ENCODE data around the gene NRDC. TPM values are rescaled to one million over a fixed set of nuclear protein-coding genes. Genes with fewer than 3 reads are reported as not detected.

Gene NRDC
- total and polyA plus RNA-seq, 10 of the 15 experiments (the other 5 are each of a cell fraction or from before 2014, with no cell fraction given), result 50.1 to 134 (median 90.4) TPM

DNA sequence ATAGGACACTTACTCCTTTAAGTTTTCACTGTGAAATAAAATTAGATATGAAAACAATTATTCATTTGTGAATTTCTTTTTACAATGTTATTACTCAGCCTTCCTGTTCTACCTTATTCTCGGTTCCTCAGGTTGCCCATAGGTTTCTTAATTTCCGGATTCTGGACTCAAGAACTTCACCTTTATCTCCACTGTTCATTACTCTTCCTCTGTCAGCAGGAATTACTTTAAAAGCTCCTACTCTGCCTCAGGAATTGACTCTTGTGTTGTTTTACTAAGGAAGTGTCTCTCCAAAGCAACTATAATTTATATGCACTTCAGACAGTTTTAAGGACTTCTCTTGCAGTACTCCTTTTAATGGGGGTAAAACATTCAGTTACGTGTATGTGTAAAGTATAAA lies 137.9 kb downstream of the NRDC start (continued):
- TF ChIP-seq, protein P1, sequence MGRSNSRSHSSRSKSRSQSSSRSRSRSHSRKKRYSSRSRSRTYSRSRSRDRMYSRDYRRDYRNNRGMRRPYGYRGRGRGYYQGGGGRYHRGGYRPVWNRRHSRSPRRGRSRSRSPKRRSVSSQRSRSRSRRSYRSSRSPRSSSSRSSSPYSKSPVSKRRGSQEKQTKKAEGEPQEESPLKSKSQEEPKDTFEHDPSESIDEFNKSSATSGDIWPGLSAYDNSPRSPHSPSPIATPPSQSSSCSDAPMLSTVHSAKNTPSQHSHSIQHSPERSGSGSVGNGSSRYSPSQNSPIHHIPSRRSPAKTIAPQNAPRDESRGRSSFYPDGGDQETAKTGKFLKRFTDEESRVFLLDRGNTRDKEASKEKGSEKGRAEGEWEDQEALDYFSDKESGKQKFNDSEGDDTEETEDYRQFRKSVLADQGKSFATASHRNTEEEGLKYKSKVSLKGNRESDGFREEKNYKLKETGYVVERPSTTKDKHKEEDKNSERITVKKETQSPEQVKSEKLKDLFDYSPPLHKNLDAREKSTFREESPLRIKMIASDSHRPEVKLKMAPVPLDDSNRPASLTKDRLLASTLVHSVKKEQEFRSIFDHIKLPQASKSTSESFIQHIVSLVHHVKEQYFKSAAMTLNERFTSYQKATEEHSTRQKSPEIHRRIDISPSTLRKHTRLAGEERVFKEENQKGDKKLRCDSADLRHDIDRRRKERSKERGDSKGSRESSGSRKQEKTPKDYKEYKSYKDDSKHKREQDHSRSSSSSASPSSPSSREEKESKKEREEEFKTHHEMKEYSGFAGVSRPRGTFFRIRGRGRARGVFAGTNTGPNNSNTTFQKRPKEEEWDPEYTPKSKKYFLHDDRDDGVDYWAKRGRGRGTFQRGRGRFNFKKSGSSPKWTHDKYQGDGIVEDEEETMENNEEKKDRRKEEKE (IDR thresholded peaks at IDR 0.05), result no peak
- TF ChIP-seq NFIC (IDR thresholded peaks at IDR 0.05; ENCODE audit: low read depth, low read length) (peak; percentile 89), BCL11A (IDR thresholded peaks at IDR 0.05; ENCODE audit: low read depth, low read length) (peak; percentile 49; the same call in 1 of the 2 replicates), MYB (IDR thresholded peaks at IDR 0.05; ENCODE audit: borderline replicate concordance, low read depth, low read length) (no peak), ATF7 (IDR thresholded peaks at IDR 0.05; ENCODE audit: low read depth) (0 out of 2 replicates have a peak, but pooled peaks have one; percentile 32), EP300 (IDR thresholded peaks at IDR 0.05; ENCODE audit: borderline replicate concordance in 1 of 2, control insufficient read depth in 1 of 2, low read depth in 2 of 2, low read length in 2 of 2) (peak in 1 of 2 experiments; percentile 51; a peak in 2 of 4 replicates), MXI1 (IDR thresholded peaks at IDR 0.05; ENCODE audit: low read depth, low read length) (no peak), CEBPZ (IDR thresholded peaks at IDR 0.05; ENCODE audit: low read depth, low read length) (no peak), E4F1 (IDR thresholded peaks at IDR 0.05; ENCODE audit: borderline replicate concordance, partially characterized antibody) (no peak), GABPA (IDR thresholded peaks at IDR 0.05; ENCODE audit: low read depth) (0 out of 2 replicates have a peak, but pooled peaks have one; percentile 44), RUNX3 (IDR thresholded peaks at IDR 0.05; ENCODE audit: low read length) (peak; percentile 70), POLR2AphosphoS2 (IDR thresholded peaks at IDR 0.05; ENCODE audit: low read depth, low read length) (no peak), NFYB (IDR thresholded peaks at IDR 0.05; ENCODE audit: insufficient read depth, low read depth, low read length) (no peak)
- TF ChIP-seq, protein P2, sequence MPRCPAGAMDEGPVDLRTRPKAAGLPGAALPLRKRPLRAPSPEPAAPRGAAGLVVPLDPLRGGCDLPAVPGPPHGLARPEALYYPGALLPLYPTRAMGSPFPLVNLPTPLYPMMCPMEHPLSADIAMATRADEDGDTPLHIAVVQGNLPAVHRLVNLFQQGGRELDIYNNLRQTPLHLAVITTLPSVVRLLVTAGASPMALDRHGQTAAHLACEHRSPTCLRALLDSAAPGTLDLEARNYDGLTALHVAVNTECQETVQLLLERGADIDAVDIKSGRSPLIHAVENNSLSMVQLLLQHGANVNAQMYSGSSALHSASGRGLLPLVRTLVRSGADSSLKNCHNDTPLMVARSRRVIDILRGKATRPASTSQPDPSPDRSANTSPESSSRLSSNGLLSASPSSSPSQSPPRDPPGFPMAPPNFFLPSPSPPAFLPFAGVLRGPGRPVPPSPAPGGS (IDR thresholded peaks at IDR 0.05; ENCODE audit: borderline replicate concordance, insufficient read depth, low read depth, low read length, poor library complexity, severe bottlenecking), result no peak

Data from GM12878 (cell line).